Fibroblast of lung (primary cell): ENCODE results near the gene NADK. TPM values are rescaled to one million over a fixed set of nuclear protein-coding genes. Genes with fewer than 3 reads are reported as not detected.
"Not testable (repeated sequence)": the region's sequence is repeated elsewhere in the genome, so short reads cannot be mapped to it uniquely, and the experiment has no call there.

Source experiments
- DNase-seq, 2 donors: peaks; one replicate each; pipeline versions ENCODE4 v3.0.0 to v3.0.0-alpha.2; 2010; ENCODE audit warnings: low read depth in 2 of 2
- H2AFZ ChIP-seq: 2 replicates; pipeline ENCODE4 v1.5.1; 2012; ENCODE audit warnings: low read length, control low read depth, inconsistent platforms
- H3K27ac ChIP-seq: 2 replicates; pipeline ENCODE4 v1.5.1; 2011; ENCODE audit warnings: low read length, control low read depth; ENCODE audit not compliant: insufficient read depth
- H3K27me3 ChIP-seq: 2 replicates; pipeline ENCODE4 v1.5.1; 2011; ENCODE audit warnings: mild to moderate bottlenecking, low read length; ENCODE audit not compliant: control insufficient read depth, insufficient read depth
- H3K36me3 ChIP-seq: 2 replicates; pipeline ENCODE4 v1.5.1; 2011; ENCODE audit warnings: low read length; ENCODE audit not compliant: control insufficient read depth, insufficient read depth
- H3K4me1 ChIP-seq: 2 replicates; pipeline ENCODE4 v1.5.1; 2011; ENCODE audit warnings: low read length; ENCODE audit not compliant: control insufficient read depth, insufficient read depth; ENCODE audit errors: extremely low read depth
- H3K4me2 ChIP-seq: 2 replicates; pipeline ENCODE4 v1.5.1; 2011; ENCODE audit warnings: low read length, control low read depth; ENCODE audit not compliant: insufficient read depth; ENCODE audit errors: extremely low read depth
- H3K4me3 ChIP-seq, 4 experiments: fragments of 200-600 bp in 1 of 4; sonication (generic) in 1 of 4; replicated peaks in 1 of 4; 2 replicates each; pipeline ENCODE4 v1.5.1; 2011 to 2016; ENCODE audit warnings: low read length in 4 of 4, low read depth in 3 of 4, mild to moderate bottlenecking in 3 of 4, control low read depth in 2 of 4, inconsistent platforms in 1 of 4, mixed read lengths in 1 of 4; ENCODE audit not compliant: insufficient read depth in 1 of 4; ENCODE audit errors: control extremely low read depth in 1 of 4
- H3K79me2 ChIP-seq: 2 replicates; pipeline ENCODE4 v1.5.1; 2012; ENCODE audit warnings: mild to moderate bottlenecking, low read length, inconsistent platforms; ENCODE audit not compliant: control insufficient read depth, insufficient read depth
- H3K9ac ChIP-seq: 2 replicates; pipeline ENCODE4 v1.5.1; 2011; ENCODE audit warnings: mild to moderate bottlenecking, low read length, control low read depth; ENCODE audit not compliant: insufficient read depth
- H3K9me3 ChIP-seq: 2 replicates; pipeline ENCODE4 v1.5.1; 2012; ENCODE audit warnings: low read depth, low read length; ENCODE audit not compliant: control insufficient read depth, insufficient read depth
- H4K20me1 ChIP-seq: 2 replicates; pipeline ENCODE4 v1.5.1; 2011; ENCODE audit warnings: low read length; ENCODE audit not compliant: control insufficient read depth, insufficient read depth; ENCODE audit errors: extremely low read depth
- EZH2 ChIP-seq: IDR thresholded peaks from 2 replicates; pipeline ENCODE4 v1.5.1; 2012; ENCODE audit warnings: low read length, control low read depth, mild to moderate bottlenecking; ENCODE audit errors: missing control alignments
- polyA plus RNA-seq, 2 donors: library from polyadenylated mRNA; depleted of rRNA in 1 of 2; stranded (reverse) in 1 of 2; unstranded in 1 of 2; fragments of >200 nt; gene quantifications; 2 replicates each; pipeline ENCODE4 v1.2.1, GENCODE V29; 2011 to 2012; ENCODE audit warnings: missing spikeins in 1 of 2
- total RNA-seq: library from RNA; depleted of rRNA; stranded (reverse); fragments of >200 nt; gene quantifications from 2 replicates; pipeline ENCODE4 v1.2.1, GENCODE V29; 2014
- TF ChIP-seq, protein P1 (sequence below), 2 donors: IDR thresholded peaks in 1 of 2; conservative IDR thresholded peaks in 1 of 2; 1 replicate in 1 of 2; 2 replicates in 1 of 2; pipeline ENCODE4 v1.5.1; 2011 to 2012; ENCODE audit warnings: low read length in 2 of 2, control low read depth in 1 of 2, inconsistent platforms in 1 of 2, low read depth in 1 of 2, mild to moderate bottlenecking in 1 of 2

The NADK gene
- total and polyA plus RNA-seq, 2 donors (not counting 1 experiment from before 2014, with no cell fraction given) = 32.7 to 35.0 TPM

DNA sequence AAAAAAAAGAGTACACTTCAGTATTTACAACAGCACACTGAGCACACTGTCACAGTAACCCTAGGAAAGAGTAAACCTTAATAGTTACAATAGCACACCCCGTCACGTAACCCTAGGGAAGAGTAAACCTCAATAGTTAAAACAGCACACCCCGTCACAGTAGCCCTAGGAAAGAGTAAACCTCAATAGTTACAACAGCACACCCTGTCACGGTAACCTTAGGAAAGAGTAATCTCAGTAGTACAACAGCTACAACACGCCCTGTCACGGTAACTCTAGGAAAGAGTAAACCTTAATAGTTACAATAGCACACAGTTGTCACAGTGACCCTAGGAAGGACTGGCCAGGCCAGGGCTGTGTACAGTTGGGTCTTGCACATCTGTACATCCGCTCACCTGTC is 57.1 kb downstream of the NADK start:
- H3K36me3 ChIP-seq = peaks cover 7% of the 10 kb centered on the region
- no peaks in the 10 kb centered on the region for H3K9me3 ChIP-seq
- TF ChIP-seq, protein P1, sequence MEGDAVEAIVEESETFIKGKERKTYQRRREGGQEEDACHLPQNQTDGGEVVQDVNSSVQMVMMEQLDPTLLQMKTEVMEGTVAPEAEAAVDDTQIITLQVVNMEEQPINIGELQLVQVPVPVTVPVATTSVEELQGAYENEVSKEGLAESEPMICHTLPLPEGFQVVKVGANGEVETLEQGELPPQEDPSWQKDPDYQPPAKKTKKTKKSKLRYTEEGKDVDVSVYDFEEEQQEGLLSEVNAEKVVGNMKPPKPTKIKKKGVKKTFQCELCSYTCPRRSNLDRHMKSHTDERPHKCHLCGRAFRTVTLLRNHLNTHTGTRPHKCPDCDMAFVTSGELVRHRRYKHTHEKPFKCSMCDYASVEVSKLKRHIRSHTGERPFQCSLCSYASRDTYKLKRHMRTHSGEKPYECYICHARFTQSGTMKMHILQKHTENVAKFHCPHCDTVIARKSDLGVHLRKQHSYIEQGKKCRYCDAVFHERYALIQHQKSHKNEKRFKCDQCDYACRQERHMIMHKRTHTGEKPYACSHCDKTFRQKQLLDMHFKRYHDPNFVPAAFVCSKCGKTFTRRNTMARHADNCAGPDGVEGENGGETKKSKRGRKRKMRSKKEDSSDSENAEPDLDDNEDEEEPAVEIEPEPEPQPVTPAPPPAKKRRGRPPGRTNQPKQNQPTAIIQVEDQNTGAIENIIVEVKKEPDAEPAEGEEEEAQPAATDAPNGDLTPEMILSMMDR (conservative IDR thresholded peaks at IDR 0.05 in 1 of 2, IDR thresholded peaks at IDR 0.05 in 1 of 2; ENCODE audit: low read depth in 1 of 2, low read length in 2 of 2) = no peak
- no peak for TF ChIP-seq EZH2
- H3K9ac ChIP-seq = no peak overlapping the region
- H3K27ac ChIP-seq = no peak overlapping the region
- H3K79me2 ChIP-seq = peaks cover 9% of the 10 kb centered on the region
- no peak overlapping the region for H3K4me3 ChIP-seq
- H3K4me2 ChIP-seq = no peak overlapping the region
- H2AFZ ChIP-seq = no peak overlapping the region
- DNase-seq = no peak
- H3K27me3 ChIP-seq = no peaks in the 10 kb centered on the region
- H4K20me1 ChIP-seq = no peaks in the 10 kb centered on the region
- H3K4me1 ChIP-seq = no peaks in the 10 kb centered on the region

GRCh38 chr1:1715109-1715883 is 63.0 kb downstream of the NADK start:
- H3K27ac ChIP-seq, DNase-seq, H3K4me1 ChIP-seq, H3K9me3 ChIP-seq, H2AFZ ChIP-seq, H3K4me3 ChIP-seq, H3K9ac ChIP-seq, H3K27me3 ChIP-seq, H4K20me1 ChIP-seq, H3K4me2 ChIP-seq, H3K79me2 ChIP-seq, H3K36me3 ChIP-seq: not testable (repeated sequence)

- H3K9me3 ChIP-seq, H3K4me3 ChIP-seq, H2AFZ ChIP-seq, H3K9ac ChIP-seq, DNase-seq, H3K4me2 ChIP-seq, H3K27ac ChIP-seq, H3K4me1 ChIP-seq, H4K20me1 ChIP-seq, H3K79me2 ChIP-seq, H3K36me3 ChIP-seq, H3K27me3 ChIP-seq: not testable (repeated sequence)
Measured at GRCh38 chr1:1707897-1708296, 70.4 kb downstream of the NADK start.

- not testable (repeated sequence) for DNase-seq, H3K36me3 ChIP-seq, H3K9me3 ChIP-seq, H2AFZ ChIP-seq, H3K4me1 ChIP-seq, H3K4me3 ChIP-seq, H3K79me2 ChIP-seq, H3K27me3 ChIP-seq, H3K9ac ChIP-seq, H3K4me2 ChIP-seq, H3K27ac ChIP-seq, H4K20me1 ChIP-seq
Measured at GRCh38 chr1:1707241-1707640, 71.0 kb downstream of the NADK start.

DNA sequence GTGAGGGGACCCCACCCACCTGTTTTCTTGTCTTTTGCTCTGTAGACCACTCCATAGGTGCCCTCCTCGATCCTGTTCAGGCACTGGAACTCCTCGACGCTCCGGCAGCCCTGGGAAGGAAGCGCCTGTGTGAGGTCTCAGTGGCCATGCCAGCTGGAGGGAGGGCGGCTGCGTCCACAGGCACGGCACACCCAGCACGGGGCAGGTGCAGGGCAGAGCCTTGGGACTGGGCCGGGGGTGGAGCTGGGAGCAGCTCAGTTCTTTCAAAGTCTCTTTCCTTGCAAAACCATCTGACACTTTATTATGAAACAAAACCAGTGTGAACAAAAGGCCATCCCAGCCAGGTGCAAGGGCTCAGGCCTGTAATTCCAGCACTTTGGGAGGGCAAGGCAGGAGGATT is 72.6 kb downstream of the NADK start:
- not testable (repeated sequence) for H3K79me2 ChIP-seq, DNase-seq, H3K27me3 ChIP-seq, H4K20me1 ChIP-seq, H3K9me3 ChIP-seq, H3K4me1 ChIP-seq, H3K27ac ChIP-seq, H3K4me2 ChIP-seq, H2AFZ ChIP-seq, H3K4me3 ChIP-seq, H3K9ac ChIP-seq, H3K36me3 ChIP-seq

- not testable (repeated sequence) for H3K9ac ChIP-seq, H3K27me3 ChIP-seq, H3K4me2 ChIP-seq, H3K4me1 ChIP-seq, H2AFZ ChIP-seq, H3K27ac ChIP-seq, H3K9me3 ChIP-seq, DNase-seq, H3K4me3 ChIP-seq, H3K79me2 ChIP-seq, H3K36me3 ChIP-seq, H4K20me1 ChIP-seq
Measured at GRCh38 chr1:1704284-1704957, 73.8 kb downstream of the NADK start.
